ENCODE data around the gene BNC1.

Gene BNC1, protein sequence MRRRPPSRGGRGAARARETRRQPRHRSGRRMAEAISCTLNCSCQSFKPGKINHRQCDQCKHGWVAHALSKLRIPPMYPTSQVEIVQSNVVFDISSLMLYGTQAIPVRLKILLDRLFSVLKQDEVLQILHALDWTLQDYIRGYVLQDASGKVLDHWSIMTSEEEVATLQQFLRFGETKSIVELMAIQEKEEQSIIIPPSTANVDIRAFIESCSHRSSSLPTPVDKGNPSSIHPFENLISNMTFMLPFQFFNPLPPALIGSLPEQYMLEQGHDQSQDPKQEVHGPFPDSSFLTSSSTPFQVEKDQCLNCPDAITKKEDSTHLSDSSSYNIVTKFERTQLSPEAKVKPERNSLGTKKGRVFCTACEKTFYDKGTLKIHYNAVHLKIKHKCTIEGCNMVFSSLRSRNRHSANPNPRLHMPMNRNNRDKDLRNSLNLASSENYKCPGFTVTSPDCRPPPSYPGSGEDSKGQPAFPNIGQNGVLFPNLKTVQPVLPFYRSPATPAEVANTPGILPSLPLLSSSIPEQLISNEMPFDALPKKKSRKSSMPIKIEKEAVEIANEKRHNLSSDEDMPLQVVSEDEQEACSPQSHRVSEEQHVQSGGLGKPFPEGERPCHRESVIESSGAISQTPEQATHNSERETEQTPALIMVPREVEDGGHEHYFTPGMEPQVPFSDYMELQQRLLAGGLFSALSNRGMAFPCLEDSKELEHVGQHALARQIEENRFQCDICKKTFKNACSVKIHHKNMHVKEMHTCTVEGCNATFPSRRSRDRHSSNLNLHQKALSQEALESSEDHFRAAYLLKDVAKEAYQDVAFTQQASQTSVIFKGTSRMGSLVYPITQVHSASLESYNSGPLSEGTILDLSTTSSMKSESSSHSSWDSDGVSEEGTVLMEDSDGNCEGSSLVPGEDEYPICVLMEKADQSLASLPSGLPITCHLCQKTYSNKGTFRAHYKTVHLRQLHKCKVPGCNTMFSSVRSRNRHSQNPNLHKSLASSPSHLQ

DNA sequence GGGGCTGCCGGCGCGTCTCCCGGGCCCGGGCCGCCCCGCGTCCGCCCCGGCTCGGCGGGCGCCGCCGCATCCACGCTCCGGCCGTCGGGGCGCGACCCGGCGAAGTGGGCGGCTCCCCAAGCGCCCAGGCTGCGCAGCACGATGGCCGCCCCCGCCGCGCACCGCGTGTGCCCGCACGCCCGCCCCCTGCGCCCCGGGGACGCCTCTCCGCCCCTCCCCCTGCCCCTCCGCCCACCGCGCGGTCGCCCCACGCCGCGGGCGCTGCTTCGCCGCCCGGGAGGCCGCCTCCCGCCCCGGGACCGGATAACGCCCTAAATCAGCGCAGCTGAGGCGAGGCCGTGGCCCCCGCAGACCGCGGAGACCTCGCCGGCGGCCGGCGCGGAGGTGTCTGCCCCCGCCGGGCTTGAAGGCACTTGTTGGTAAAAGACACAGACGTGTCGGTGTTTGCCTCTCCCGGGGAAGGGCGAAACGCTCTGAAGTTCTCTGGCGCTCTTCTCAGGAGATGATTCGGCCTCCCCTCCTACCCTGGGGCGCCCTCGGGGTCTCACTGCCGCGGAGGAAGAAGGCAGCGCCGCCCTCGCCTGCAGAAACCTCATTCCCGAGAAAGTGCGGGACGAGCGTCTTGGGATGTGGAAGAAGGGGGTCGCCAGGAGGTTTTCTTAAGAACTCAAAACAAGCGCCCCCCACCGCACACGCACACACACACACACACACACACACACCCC, at the start of gene BNC1:
TSS of gene BNC1 (minus strand) at position 106 of the 725 bp plus-strand sequence. CDS start at position 70, 36 bp downstream.
- no peak within 1 kb of the TSS for H3K27ac Mint-ChIP-seq
- no peaks in the 10 kb centered on the region for H3K4me1 Mint-ChIP-seq
- no peaks in the 10 kb centered on the region for H3K9me3 Mint-ChIP-seq
- H3K36me3 Mint-ChIP-seq, result no peaks in the 10 kb centered on the region
- peaks cover 42% of the 10 kb centered on the region for H3K27me3 Mint-ChIP-seq
- H3K4me3 Mint-ChIP-seq, result no peak within 1 kb of the TSS
- ATAC-seq, result no peak

DNA sequence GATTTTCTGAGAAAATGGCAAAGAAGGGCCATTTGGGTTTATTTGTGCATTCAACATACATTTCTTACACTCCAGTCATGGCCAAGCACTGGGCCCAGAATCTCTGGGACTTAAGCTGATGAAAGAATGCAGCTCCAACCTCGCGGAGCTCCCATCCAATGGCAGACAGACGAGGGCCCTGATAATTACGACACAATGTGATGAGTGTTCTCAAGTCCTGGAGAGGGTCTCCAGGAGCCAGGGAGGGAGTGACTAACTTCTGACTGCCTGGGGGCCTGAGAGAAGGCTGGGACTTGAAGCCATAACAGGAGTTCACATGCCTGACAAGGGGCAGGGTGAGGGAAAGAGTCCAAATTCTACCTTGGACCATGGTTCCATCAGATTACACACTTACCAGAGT, 42.6 kb upstream of the BNC1 start:
- Mint-ChIP-seq H3K4me1 (no peaks in the 10 kb centered on the region), H3K36me3 (no peaks in the 10 kb centered on the region), H3K27me3 (no peaks in the 10 kb centered on the region), H3K4me3 (no peak overlapping the region), H3K9me3 (no peaks in the 10 kb centered on the region), H3K27ac (no peak overlapping the region)
- no peak for ATAC-seq

DNA sequence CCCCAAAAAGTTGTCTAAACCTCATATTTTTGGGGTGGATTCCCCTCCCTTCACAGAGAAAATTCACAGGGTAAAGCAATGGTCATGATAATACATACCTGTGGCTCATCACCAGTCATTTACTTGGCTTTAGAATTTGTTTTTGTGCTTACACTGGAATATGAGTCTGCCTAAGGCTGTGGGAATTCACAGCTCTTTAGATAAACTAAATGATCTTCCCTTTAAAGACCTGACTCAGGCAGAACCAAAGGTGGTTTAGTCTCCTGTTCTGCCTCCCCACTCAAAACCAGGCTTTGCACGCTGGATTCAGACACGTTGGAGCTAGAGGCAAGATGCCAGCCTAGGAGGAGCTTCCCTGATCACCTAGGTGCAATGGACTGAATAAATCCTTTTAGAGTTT, 40.3 kb upstream of the BNC1 start:
- no peaks in the 10 kb centered on the region for H3K4me1 Mint-ChIP-seq
- H3K36me3 Mint-ChIP-seq, result no peaks in the 10 kb centered on the region
- H3K27me3 Mint-ChIP-seq, result no peaks in the 10 kb centered on the region
- no peak overlapping the region for H3K27ac Mint-ChIP-seq
- H3K4me3 Mint-ChIP-seq, result no peak overlapping the region
- no peak for ATAC-seq
- H3K9me3 Mint-ChIP-seq, result no peaks in the 10 kb centered on the region

DNA sequence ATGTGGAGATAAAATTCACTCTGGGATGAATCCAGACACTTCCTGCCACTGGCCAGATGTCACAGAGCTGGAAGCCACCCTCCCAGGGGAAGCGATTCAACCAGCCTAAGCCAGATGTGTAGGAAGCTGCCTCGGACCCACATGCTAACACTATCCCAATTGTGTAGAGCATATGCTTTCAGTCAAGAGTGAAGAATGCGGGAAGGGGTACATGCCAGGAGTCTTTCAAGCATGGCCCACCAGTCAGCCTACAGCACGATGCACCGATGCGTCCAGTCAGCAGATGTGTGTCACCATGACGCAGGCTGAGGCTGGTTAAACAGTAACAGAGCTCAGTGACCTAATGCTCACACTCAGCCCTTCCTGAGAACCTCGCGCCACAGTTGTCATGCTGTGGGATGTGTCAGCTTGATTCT, 38.8 kb upstream of the BNC1 start:
- no peak overlapping the region for H3K4me3 Mint-ChIP-seq
- no peaks in the 10 kb centered on the region for H3K9me3 Mint-ChIP-seq
- H3K27me3 Mint-ChIP-seq, result peaks cover 6% of the 10 kb centered on the region
- H3K27ac Mint-ChIP-seq, result no peak overlapping the region
- ATAC-seq, result no peak
- no peaks in the 10 kb centered on the region for H3K4me1 Mint-ChIP-seq
- no peaks in the 10 kb centered on the region for H3K36me3 Mint-ChIP-seq

GRCh38 chr15:83322691-83323090, 38.2 kb upstream of the BNC1 start:
- peaks cover 10% of the 10 kb centered on the region for H3K27me3 Mint-ChIP-seq
- H3K36me3 Mint-ChIP-seq, result no peaks in the 10 kb centered on the region
- no peak overlapping the region for H3K4me3 Mint-ChIP-seq
- no peaks in the 10 kb centered on the region for H3K9me3 Mint-ChIP-seq
- no peak for ATAC-seq
- H3K27ac Mint-ChIP-seq, result no peak overlapping the region
- H3K4me1 Mint-ChIP-seq, result no peaks in the 10 kb centered on the region

GRCh38 chr15:83322061-83322460, 37.6 kb upstream of the BNC1 start:
- Mint-ChIP-seq H3K36me3 (no peaks in the 10 kb centered on the region), H3K27ac (no peak overlapping the region), H3K4me1 (no peaks in the 10 kb centered on the region), H3K4me3 (no peak overlapping the region), H3K27me3 (peaks cover 10% of the 10 kb centered on the region), H3K9me3 (no peaks in the 10 kb centered on the region)
- ATAC-seq, result no peak

DNA sequence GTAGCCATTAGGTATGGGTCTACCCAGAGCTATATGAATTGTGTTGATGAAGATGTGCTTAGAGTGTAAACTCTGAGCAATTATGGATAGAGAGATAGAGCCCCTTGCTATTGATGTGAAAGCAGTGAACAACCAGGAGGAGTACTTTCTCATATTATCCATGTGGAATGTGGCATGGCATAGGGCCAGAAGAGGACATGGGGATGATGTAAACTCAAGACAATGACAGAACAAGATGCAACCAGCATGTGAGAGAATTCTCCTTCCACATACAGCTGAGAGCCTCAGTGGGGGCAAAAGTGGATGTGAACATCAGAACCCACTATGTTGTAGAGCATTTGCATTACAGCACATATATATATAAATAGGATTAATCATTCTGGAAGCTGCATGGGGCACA, 36.4 kb upstream of the BNC1 start:
- Mint-ChIP-seq H3K36me3 (no peaks in the 10 kb centered on the region), H3K4me3 (no peak overlapping the region), H3K4me1 (no peaks in the 10 kb centered on the region), H3K9me3 (no peaks in the 10 kb centered on the region), H3K27ac (no peak overlapping the region), H3K27me3 (peaks cover 10% of the 10 kb centered on the region)
- no peak for ATAC-seq

DNA sequence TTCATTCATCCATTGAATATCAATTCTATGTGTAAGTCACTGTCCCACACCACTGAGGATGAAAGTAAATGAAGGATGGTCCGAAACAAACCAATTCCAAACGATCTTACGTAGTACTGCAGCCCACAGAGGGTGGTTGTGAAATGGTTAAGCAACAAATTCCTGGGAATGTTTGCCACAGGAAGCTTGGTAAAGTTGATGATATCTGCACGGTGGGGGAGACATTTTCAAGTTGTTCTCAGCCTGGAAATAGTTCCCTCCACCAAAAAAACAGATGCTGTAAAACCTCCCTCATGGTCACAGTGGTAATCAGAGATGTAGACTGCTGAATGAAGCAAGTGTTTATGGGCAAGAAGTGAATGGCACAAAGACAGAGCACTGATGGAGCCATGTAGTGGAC, 35.9 kb upstream of the BNC1 start:
- Mint-ChIP-seq H3K4me1 (no peaks in the 10 kb centered on the region), H3K4me3 (no peak overlapping the region), H3K36me3 (no peaks in the 10 kb centered on the region), H3K27me3 (peaks cover 10% of the 10 kb centered on the region), H3K9me3 (no peaks in the 10 kb centered on the region), H3K27ac (no peak overlapping the region)
- no peak for ATAC-seq

- H3K27ac Mint-ChIP-seq, result no peak overlapping the region
- H3K36me3 Mint-ChIP-seq, result no peaks in the 10 kb centered on the region
- no peaks in the 10 kb centered on the region for H3K4me1 Mint-ChIP-seq
- no peak for ATAC-seq
- H3K4me3 Mint-ChIP-seq, result no peak overlapping the region
- H3K9me3 Mint-ChIP-seq, result no peaks in the 10 kb centered on the region
- peaks cover 10% of the 10 kb centered on the region for H3K27me3 Mint-ChIP-seq
These were observed 35.3 kb upstream of the BNC1 start for GRCh38 chr15:83319771-83320170.

- no peak for ATAC-seq
- Mint-ChIP-seq H3K4me3 (no peak overlapping the region), H3K4me1 (no peaks in the 10 kb centered on the region), H3K27me3 (peaks cover 10% of the 10 kb centered on the region), H3K27ac (no peak overlapping the region), H3K9me3 (no peaks in the 10 kb centered on the region), H3K36me3 (no peaks in the 10 kb centered on the region)
These were observed 34.5 kb upstream of the BNC1 start for GRCh38 chr15:83318861-83319415.

- Mint-ChIP-seq H3K9me3 (no peaks in the 10 kb centered on the region), H3K36me3 (no peaks in the 10 kb centered on the region), H3K27me3 (peaks cover 10% of the 10 kb centered on the region), H3K27ac (no peak overlapping the region), H3K4me1 (no peaks in the 10 kb centered on the region), H3K4me3 (no peak overlapping the region)
- no peak for ATAC-seq
These were observed 33.6 kb upstream of the BNC1 start for GRCh38 chr15:83318036-83318435.

- ATAC-seq, result no peak
- Mint-ChIP-seq H3K4me1 (no peaks in the 10 kb centered on the region), H3K27ac (no peak overlapping the region), H3K36me3 (no peaks in the 10 kb centered on the region), H3K4me3 (no peak overlapping the region), H3K9me3 (peaks cover 3% of the 10 kb centered on the region), H3K27me3 (no peaks in the 10 kb centered on the region)
These were observed 27.6 kb upstream of the BNC1 start for GRCh38 chr15:83312071-83312470.

DNA sequence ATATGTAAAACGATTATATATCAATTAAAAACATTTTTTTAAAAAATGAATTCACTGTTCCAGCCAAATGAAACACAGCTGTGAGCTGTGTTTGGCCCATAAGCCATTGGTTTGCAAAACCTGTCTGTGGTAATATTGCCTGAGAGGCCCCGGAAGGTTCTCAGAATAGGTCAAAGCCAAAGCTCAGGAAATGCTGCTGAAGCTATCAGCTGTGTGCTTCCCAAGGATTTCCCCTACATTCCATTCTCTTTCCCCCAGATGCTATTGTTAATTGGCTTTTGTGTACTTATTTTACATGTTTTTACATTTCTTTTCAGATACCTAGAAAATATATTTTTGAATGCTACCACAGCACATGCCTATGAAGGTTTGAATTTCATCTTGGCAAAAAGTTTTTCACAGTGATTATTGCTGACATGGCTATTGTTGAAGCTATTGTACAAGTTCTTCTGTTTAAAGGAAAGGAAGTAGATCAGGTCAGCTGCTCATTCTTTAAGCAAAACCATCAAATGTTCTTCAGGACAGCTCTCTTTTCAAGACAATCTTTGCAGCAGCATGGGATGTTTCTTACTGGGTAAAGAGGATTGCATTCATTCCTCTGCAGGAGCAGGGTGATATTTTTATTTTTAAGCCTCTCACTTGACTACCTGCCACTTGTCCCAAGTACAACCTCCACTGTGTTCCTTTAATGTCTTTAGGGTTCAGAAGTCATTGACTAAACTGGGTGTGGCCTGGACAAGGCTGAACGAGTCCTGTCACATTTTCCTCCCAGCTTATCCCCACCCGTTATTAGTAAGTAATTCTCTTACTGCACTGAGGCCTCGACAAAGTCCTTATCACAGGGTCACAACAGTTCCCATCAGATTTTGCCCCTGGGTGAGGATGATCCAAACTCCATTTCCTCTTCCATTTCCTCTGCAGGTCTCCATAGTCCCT, 26.3 kb upstream of the BNC1 start:
- no peaks in the 10 kb centered on the region for H3K36me3 Mint-ChIP-seq
- H3K4me3 Mint-ChIP-seq, result no peak overlapping the region
- H3K27ac Mint-ChIP-seq, result no peak overlapping the region
- H3K27me3 Mint-ChIP-seq, result no peaks in the 10 kb centered on the region
- ATAC-seq, result no peak
- H3K9me3 Mint-ChIP-seq, result peaks cover 3% of the 10 kb centered on the region
- no peaks in the 10 kb centered on the region for H3K4me1 Mint-ChIP-seq

DNA sequence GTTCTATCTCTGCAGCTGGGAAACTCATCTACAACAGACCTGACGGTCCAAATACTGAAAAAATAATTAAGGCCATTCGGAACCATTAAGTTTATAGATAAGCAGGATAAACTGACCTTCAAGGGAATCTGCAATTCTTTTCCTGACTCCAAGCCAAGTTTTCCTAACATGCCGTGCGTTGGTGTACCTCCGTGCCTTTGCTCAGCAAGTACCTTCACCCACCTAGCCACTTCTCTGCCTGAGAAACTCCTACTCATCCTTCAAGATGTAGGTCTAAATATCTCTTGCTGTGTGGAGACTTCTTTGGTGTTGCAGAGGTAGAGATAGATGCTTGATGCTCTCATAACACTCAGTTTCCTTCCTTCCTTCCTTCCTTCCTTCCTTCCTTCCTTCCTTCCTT, 24.2 kb upstream of the BNC1 start:
- no peak overlapping the region for H3K4me3 Mint-ChIP-seq
- ATAC-seq, result no peak
- H3K27ac Mint-ChIP-seq, result no peak overlapping the region
- peaks cover 20% of the 10 kb centered on the region for H3K27me3 Mint-ChIP-seq
- H3K36me3 Mint-ChIP-seq, result no peaks in the 10 kb centered on the region
- peaks cover 3% of the 10 kb centered on the region for H3K9me3 Mint-ChIP-seq
- no peaks in the 10 kb centered on the region for H3K4me1 Mint-ChIP-seq

Data from stimulated activated memory B cell treated with anti-CD40 and anti-IgM and Interleukin-4, amounts not matched to agents 10 μg/mL and 1 μg/mL and 100 μg/mL, for 72 hours (primary cell).